ENCODE measurements around the gene ELOVL5.
"Not testable (repeated sequence)": the region's sequence is repeated elsewhere in the genome, so short reads cannot be mapped to it uniquely, and the experiment has no call there.

ELOVL5 gene

GRCh38 chr6:53358440-53359094 lies 9.8 kb upstream of the ELOVL5 start:
- DNase-seq = no peak

GRCh38 chr6:53357576-53358360 lies 9.0 kb upstream of the ELOVL5 start:
- no peak for DNase-seq

GRCh38 chr6:53353624-53354023 lies 4.9 kb upstream of the ELOVL5 start:
- no peak for DNase-seq

GRCh38 chr6:53352360-53352759 lies 3.6 kb upstream of the ELOVL5 start:
- DNase-seq = no peak

- DNase-seq = no peak
Measured at GRCh38 chr6:53349209-53349693, 501 bp upstream of the ELOVL5 start.

GRCh38 chr6:53347921-53348370 lies 804 bp downstream of the ELOVL5 start:
- DNase-seq = peak; percentile 56

GRCh38 chr6:53347250-53347920 lies 1.4 kb downstream of the ELOVL5 start:
- DNase-seq = peak; percentile 37

- not testable (repeated sequence) for DNase-seq
Measured at GRCh38 chr6:53346049-53346448, 2.7 kb downstream of the ELOVL5 start.

GRCh38 chr6:53344969-53345368 lies 3.8 kb downstream of the ELOVL5 start:
- DNase-seq = no peak

- DNase-seq = no peak
Measured at GRCh38 chr6:53343092-53343491, 5.7 kb downstream of the ELOVL5 start.

GRCh38 chr6:53342217-53342616 lies 6.5 kb downstream of the ELOVL5 start:
- DNase-seq = no peak

- no peak for DNase-seq
Measured at GRCh38 chr6:53340536-53340935, 8.2 kb downstream of the ELOVL5 start.

GRCh38 chr6:53339424-53339823 lies 9.3 kb downstream of the ELOVL5 start:
- no peak for DNase-seq

- DNase-seq = no peak
Measured at GRCh38 chr6:53338304-53338703, 10.4 kb downstream of the ELOVL5 start.

GRCh38 chr6:53336070-53336469 lies 12.7 kb downstream of the ELOVL5 start:
- DNase-seq = no peak

GRCh38 chr6:53335224-53335994 lies 13.3 kb downstream of the ELOVL5 start:
- DNase-seq = peak; percentile 68

- DNase-seq = no peak
Measured at GRCh38 chr6:53333439-53334408, 15.0 kb downstream of the ELOVL5 start.

GRCh38 chr6:53331678-53332077 lies 17.1 kb downstream of the ELOVL5 start:
- DNase-seq = no peak

- no peak for DNase-seq
Measured at GRCh38 chr6:53330137-53330536, 18.6 kb downstream of the ELOVL5 start.

- DNase-seq = no peak
Measured at GRCh38 chr6:53328375-53328774, 20.4 kb downstream of the ELOVL5 start.

- DNase-seq = no peak
Measured at GRCh38 chr6:53327017-53327395, 21.7 kb downstream of the ELOVL5 start.
